ENCODE measurements around the gene FGF22. TPM values are rescaled to one million over a fixed set of nuclear protein-coding genes. Genes with fewer than 3 reads are reported as not detected.

FGF22 gene
- total and polyA plus RNA-seq, 2 of the 4 experiments (the other 2 are of a cell fraction), result 0.14 TPM; not detected in 1

- H3K27ac ChIP-seq (ENCODE audit: insufficient read depth, low read length), result no peak overlapping the region
- no peak overlapping the region for H2BK15ac ChIP-seq (ENCODE audit: low read depth, low read length)
- no TSS peak for BruUV-seq (replicated peaks)
- intact Hi-C loops (cut with micrococcal nuclease) (no loop called here), dilution Hi-C loops (cut with HindIII; ENCODE audit: low sequenced_read_pairs, unreplicated experiment) (no loop called here), in situ Hi-C loops (cut with MboI; ENCODE audit: low sequenced_read_pairs) (no loop called here)
- no peak overlapping the region for H4K91ac ChIP-seq (ENCODE audit: insufficient read depth, low read depth, low read length)
- H3K56ac ChIP-seq (ENCODE audit: extremely low read depth, insufficient read depth, low read length), result no peak overlapping the region
- no peak overlapping the region for H3K23ac ChIP-seq (ENCODE audit: low read depth, low read length)
- TF ChIP-seq RAD21 (IDR thresholded peaks at IDR 0.05; ENCODE audit: low read length) (no peak), MAFK (IDR thresholded peaks at IDR 0.05; ENCODE audit: low read depth, low read length) (no peak), RCOR1 (IDR thresholded peaks at IDR 0.05; ENCODE audit: insufficient replicate concordance, low read length) (no peak), CEBPB (IDR thresholded peaks at IDR 0.05; ENCODE audit: low read depth, low read length) (no peak), RFX5 (IDR thresholded peaks at IDR 0.05; ENCODE audit: low read depth, low read length) (no peak), POLR2A (IDR thresholded peaks at IDR 0.05; ENCODE audit: low read depth, low read length) (no peak), CHD1 (IDR thresholded peaks at IDR 0.05; ENCODE audit: low read depth, low read length) (no peak), USF2 (IDR thresholded peaks at IDR 0.05; ENCODE audit: low read depth, low read length) (no peak)
- H2BK120ac ChIP-seq (ENCODE audit: low read depth, low read length), result no peak overlapping the region
- no peak overlapping the region for H3K9ac ChIP-seq (ENCODE audit: low read depth, low read length)
- H3K27me3 ChIP-seq (ENCODE audit: control insufficient read depth, insufficient read depth, low read length), result peaks cover 26% of the 10 kb centered on the region
- peaks cover 4% of the 10 kb centered on the region; the same call in 1 of the 2 replicates for H3K4me1 ChIP-seq (ENCODE audit: control insufficient read depth, insufficient read depth, low read length)
- no peak overlapping the region for H2BK20ac ChIP-seq (ENCODE audit: low read depth, low read length)
- H3K9me3 ChIP-seq (ENCODE audit: control insufficient read depth, insufficient read depth, low read length), result no peaks in the 10 kb centered on the region
- H3K36me3 ChIP-seq (ENCODE audit: control insufficient read depth, insufficient read depth, low read length), result no peaks in the 10 kb centered on the region
- DNase-seq (no peak), ATAC-seq (ENCODE audit: low read depth) (no peak)
- CTCF ChIA-PET, result no interaction called here
- 82% methylated on average over 13 of the region's 18 CpGs; no CpG with 5 or more reads in 1 of the 2 experiments for WGBS, 2 experiments (ENCODE audit: extremely low coverage in 2 of 2, insufficient read length in 1 of 2)
- no peak overlapping the region for H3K4me2 ChIP-seq (ENCODE audit: low read depth, low read length)
- no peak overlapping the region for H3K14ac ChIP-seq (replicated peaks; ENCODE audit: low read depth, low read length)
- H3K4me3 ChIP-seq (ENCODE audit: insufficient read depth, low read depth, low read length), result no peak overlapping the region
- H2AK5ac ChIP-seq (ENCODE audit: low read depth, low read length), result no peak overlapping the region
- no peak overlapping the region for H3K4ac ChIP-seq (ENCODE audit: low read depth, low read length)
- no peak overlapping the region for H2AK9ac ChIP-seq (replicated peaks; ENCODE audit: low read depth, low read length, poor library complexity)
- H4K20me1 ChIP-seq (ENCODE audit: insufficient read depth, low read length), result peaks cover 32% of the 10 kb centered on the region
- no peak overlapping the region for H4K5ac ChIP-seq (ENCODE audit: low read depth, low read length)
- H2AFZ ChIP-seq (replicated peaks; ENCODE audit: low read length, poor library complexity), result no peak overlapping the region
- POLR2A ChIA-PET (ENCODE audit: unreplicated experiment), result no interaction called here
- H3K18ac ChIP-seq (ENCODE audit: low read depth, low read length), result no peak overlapping the region
- H4K8ac ChIP-seq (ENCODE audit: low read depth in 2 of 2, low read length in 2 of 2), result no peak overlapping the region
- no peaks in the 10 kb centered on the region for H3K79me1 ChIP-seq (ENCODE audit: low read depth in 1 of 2, low read length in 2 of 2)
- no peaks in the 10 kb centered on the region for H3K9me1 ChIP-seq (ENCODE audit: insufficient read depth, low read length)
- no peak overlapping the region for H2BK5ac ChIP-seq (ENCODE audit: low read depth, low read length, poor library complexity, severe bottlenecking)
These were observed 46.6 kb upstream of the FGF22 start for GRCh38 chr19:593055-593454.

Data from IMR-90 (cell line).